SK-N-SH (cell line): ENCODE measurements around the gene RC3H2. TPM values are rescaled to one million over a fixed set of nuclear protein-coding genes. Genes with fewer than 3 reads are reported as not detected.

Experiments
- CTCF ChIA-PET: fragments of 300-600, 350-600 bp; formaldehyde crosslinking; extraction: SDS; loops from one replicate; lab custom pipeline; 2021; lab: Yijun Ruan, JAX
- POLR2A ChIA-PET: fragments of 350-600 bp; sonication (Branson Sonifier 250); formaldehyde crosslinking; extraction: SDS; loops from one replicate; lab custom pipeline; 2020; ENCODE audit warnings: antibody characterized with exemption, inconsistent platforms; lab: Yijun Ruan, JAX
- DNase-seq: peaks from one replicate; pipeline ENCODE4 v3.0.0; 2012
- H2AFZ ChIP-seq: fragments of 200-600 bp; sonication (generic); 2 replicates; pipeline ENCODE4 v1.8.1; 2016; ENCODE audit warnings: antibody characterized with exemption, mild to moderate bottlenecking, low read depth
- H3F3A ChIP-seq: fragments of 200-600 bp; sonication (generic); replicated peaks from 2 replicates; pipeline ENCODE3; 2016; ENCODE audit warnings: antibody characterized with exemption, mild to moderate bottlenecking; ENCODE audit not compliant: insufficient read depth
- H3K27ac ChIP-seq, 2 experiments: fragments of 200-500 bp in 1 of 2; fragments of 200-600 bp in 1 of 2; sonication (Bioruptor generic) in 1 of 2; sonication (generic), shearing (Covaris generic) in 1 of 2; 2 replicates each; pipeline versions ENCODE4 v1.5.1 to v1.6.1; 2014 to 2016; ENCODE audit warnings: low read depth in 2 of 2, inconsistent platforms in 1 of 2, low read length in 1 of 2, mild to moderate bottlenecking in 1 of 2, mixed read lengths in 1 of 2
- H3K27me3 ChIP-seq: fragments of 200-600 bp; sonication (generic), shearing (Covaris generic); 2 replicates; pipeline ENCODE4 v1.6.1; 2016; ENCODE audit warnings: mixed run types; ENCODE audit not compliant: insufficient read depth
- H3K36me3 ChIP-seq, 2 experiments: fragments of 200-500 bp in 1 of 2; fragments of 200-600 bp in 1 of 2; sonication (Bioruptor generic) in 1 of 2; sonication (generic) in 1 of 2; replicated peaks in 1 of 2; 2 replicates each; pipeline versions ENCODE3 to v1.5.1; 2014 to 2016; ENCODE audit warnings: low read length in 1 of 2, mild to moderate bottlenecking in 1 of 2; ENCODE audit not compliant: insufficient read depth in 2 of 2, control insufficient read depth in 1 of 2
- H3K4me1 ChIP-seq, 2 experiments: fragments of 200-500 bp in 1 of 2; fragments of 200-600 bp in 1 of 2; sonication (Bioruptor generic) in 1 of 2; sonication (generic), shearing (Covaris generic) in 1 of 2; 2 replicates each; pipeline versions ENCODE4 v1.5.1 to v1.6.1; 2014 to 2016; ENCODE audit warnings: low read depth in 1 of 2, low read length in 1 of 2, mixed run types in 1 of 2; ENCODE audit not compliant: insufficient read depth in 2 of 2, control insufficient read depth in 1 of 2
- H3K4me2 ChIP-seq: fragments of 200-600 bp; sonication (generic), shearing (Covaris generic); 2 replicates; pipeline ENCODE4 v1.6.1; 2017; ENCODE audit warnings: mixed run types
- H3K4me3 ChIP-seq, 2 experiments: fragments of 200-500 bp in 1 of 2; fragments of 200-600 bp in 1 of 2; sonication (Bioruptor generic) in 1 of 2; sonication (generic), shearing (Covaris generic) in 1 of 2; 2 replicates each; pipeline versions ENCODE4 v1.5.1 to v1.8.1; 2014 to 2016; ENCODE audit warnings: low read depth in 2 of 2, inconsistent platforms in 1 of 2, low read length in 1 of 2, mild to moderate bottlenecking in 1 of 2, mixed read lengths in 1 of 2, moderate library complexity in 1 of 2
- H3K79me2 ChIP-seq: fragments of 200-600 bp; sonication (generic); 2 replicates; pipeline ENCODE4 v1.8.1; 2017; ENCODE audit warnings: mild to moderate bottlenecking; ENCODE audit not compliant: insufficient read depth
- H3K9ac ChIP-seq: fragments of 200-600 bp; sonication (generic); 2 replicates; pipeline ENCODE4 v1.6.1; 2017; ENCODE audit warnings: mixed run types
- H3K9me2 ChIP-seq: fragments of 200-600 bp; sonication (generic); 2 replicates; pipeline ENCODE4 v1.6.1; 2017; ENCODE audit warnings: mixed run types
- H3K9me3 ChIP-seq: fragments of 200-600 bp; sonication (generic); 2 replicates; pipeline ENCODE4 v1.6.1; 2017; ENCODE audit warnings: mixed run types, mild to moderate bottlenecking, moderate library complexity
- H4K20me1 ChIP-seq: fragments of 200-600 bp; sonication (generic); 2 replicates; pipeline ENCODE4 v1.6.1; 2017; ENCODE audit warnings: mild to moderate bottlenecking, mixed run types; ENCODE audit not compliant: insufficient read depth
- EP300 ChIP-seq, 2 experiments: IDR thresholded peaks; 2 replicates each; pipeline versions ENCODE4 v1.4.0 to v1.6.1; 2012; ENCODE audit warnings: borderline replicate concordance in 1 of 2, low read depth in 1 of 2, low read length in 1 of 2
- EZH2phosphoT487 ChIP-seq: fragments of 200-600 bp; sonication (generic); IDR thresholded peaks from 2 replicates; pipeline ENCODE4 v1.6.1; 2017; ENCODE audit warnings: low read depth, mixed run types, mild to moderate bottlenecking, antibody characterized with exemption, moderate library complexity, borderline replicate concordance
- FOXJ3 ChIP-seq: sonication (generic); formaldehyde crosslinking; IDR thresholded peaks from 2 replicates; pipeline ENCODE4 v1.5.1; 2020; ENCODE audit warnings: mild to moderate bottlenecking, missing genetic modification reagents
- FOXM1 ChIP-seq: IDR thresholded peaks from 2 replicates; pipeline ENCODE4 v1.4.0; 2012; ENCODE audit warnings: low read depth, mild to moderate bottlenecking
- GATA2 ChIP-seq: sonication (generic); formaldehyde crosslinking; IDR thresholded peaks from 2 replicates; pipeline ENCODE4 v1.5.0; 2020; ENCODE audit warnings: mild to moderate bottlenecking, missing genetic modification reagents
- JUND ChIP-seq: IDR thresholded peaks from 2 replicates; pipeline ENCODE4 v1.4.0; 2012
- MXI1 ChIP-seq: IDR thresholded peaks from 2 replicates; pipeline ENCODE4 v1.6.1; 2012; ENCODE audit warnings: mild to moderate bottlenecking, low read depth, low read length, improper control_type of control experiment
- NFIC ChIP-seq: IDR thresholded peaks from 2 replicates; pipeline ENCODE4 v1.4.0; 2012; ENCODE audit warnings: borderline replicate concordance
- RCOR1 ChIP-seq: fragments of 150-350 bp; IDR thresholded peaks from 2 replicates; pipeline ENCODE4 v1.6.1; 2017; ENCODE audit warnings: antibody characterized with exemption, low read length
- SIN3A ChIP-seq: IDR thresholded peaks from 2 replicates; pipeline ENCODE4 v1.6.1; 2012; ENCODE audit warnings: low read depth, mild to moderate bottlenecking, low read length, moderate library complexity, borderline replicate concordance
- SMC3 ChIP-seq: IDR thresholded peaks from 2 replicates; pipeline ENCODE4 v1.6.1; 2012; ENCODE audit warnings: low read depth, low read length, improper control_type of control experiment
- TCF12 ChIP-seq: IDR thresholded peaks from 2 replicates; pipeline ENCODE4 v1.4.0; 2012
- USF2 ChIP-seq: fragments of 150-350 bp; IDR thresholded peaks from 2 replicates; pipeline ENCODE4 v1.6.1; 2017; ENCODE audit warnings: antibody characterized with exemption, low read length, low read depth, borderline replicate concordance
- WGBS: methylation state at CpG from one replicate; pipeline ENCODE4 v1.1.6; 2017; ENCODE audit warnings: low lambda C conversion rate; 5-methylcytosine and 5-hydroxymethylcytosine counted together
- polyA plus RNA-seq, 3 experiments: library from polyadenylated mRNA; depleted of rRNA; stranded (reverse); fragments of >200 nt; gene quantifications; 2 replicates each; pipeline ENCODE4 v1.2.3, GENCODE V29; 2012
- TF ChIP-seq, protein P1 (sequence below): IDR thresholded peaks from 2 replicates; pipeline ENCODE4 v1.4.0; 2012; ENCODE audit warnings: low read depth
- TF ChIP-seq, protein P2 (sequence below): fragments of 150-350 bp; IDR thresholded peaks from 2 replicates; pipeline ENCODE4 v1.6.1; 2016; ENCODE audit warnings: mild to moderate bottlenecking, low read depth, low read length
- TF ChIP-seq, protein P3 (sequence below): IDR thresholded peaks from 2 replicates; pipeline ENCODE4 v1.4.0; 2012; ENCODE audit warnings: low read depth, borderline replicate concordance
- TF ChIP-seq, protein P4 (sequence below): IDR thresholded peaks from 2 replicates; pipeline ENCODE4 v1.4.0; 2012; ENCODE audit warnings: low read depth, borderline replicate concordance
- TF ChIP-seq, protein P5 (sequence below): IDR thresholded peaks from 2 replicates; pipeline ENCODE4 v1.6.1; 2012; ENCODE audit warnings: mild to moderate bottlenecking, low read depth, low read length, moderate library complexity

The RC3H2 gene
- polyA plus RNA-seq, 1 of the 3 experiments (the other 2 are of a cell fraction): 12.4 TPM

GRCh38 chr9:122812736-122813135 lies 92.4 kb downstream of the RC3H2 start:
- 0 out of 2 replicates have a peak, but pooled peaks cover 3% of the 10 kb centered on the region for H3K79me2 ChIP-seq
- H3K9ac ChIP-seq: no peak overlapping the region
- no peak overlapping the region for H3K27ac ChIP-seq
- ChIA-PET POLR2A (no interaction called here), CTCF (interaction anchor here (1.2 to 9.9 kb wide), 2 partner anchors 349 to 714 kb away, joined by 3 to 77 read pairs; no protein-coding TSS in a partner anchor)
- H3K9me2 ChIP-seq: no peaks in the 10 kb centered on the region
- no peak overlapping the region for H3K4me2 ChIP-seq
- WGBS: 93% methylated on average over 3 of the region's 4 CpGs
- no peak overlapping the region for H2AFZ ChIP-seq
- H3K36me3 ChIP-seq: peaks cover 9 to 21% of the 10 kb centered on the region in 2 experiments
- no peaks in the 10 kb centered on the region for H3K9me3 ChIP-seq
- H3K4me1 ChIP-seq: peaks cover 0 to 5% of the 10 kb centered on the region in 2 experiments; a peak in 1 of 4 replicates
- no peaks in the 10 kb centered on the region for H3K27me3 ChIP-seq
- no peaks in the 10 kb centered on the region for H3F3A ChIP-seq
- DNase-seq: no peak
- H4K20me1 ChIP-seq: 0 out of 2 replicates have a peak, but pooled peaks cover 3% of the 10 kb centered on the region
- no peak overlapping the region for H3K4me3 ChIP-seq
- TF ChIP-seq TCF12 (no peak), RCOR1 (no peak), USF2 (no peak), FOXJ3 (CRISPR knock-in tag) (no peak), JUND (no peak), SMC3 (no peak), GATA2 (CRISPR knock-in tag) (no peak), FOXM1 (no peak), EP300 (IDR thresholded peaks at IDR 0.05; ENCODE audit: borderline replicate concordance in 1 of 2, low read depth in 1 of 2, low read length in 1 of 2) (no peak), EZH2phosphoT487 (no peak), SIN3A (no peak), MXI1 (no peak), NFIC (no peak)
- TF ChIP-seq, protein P1, sequence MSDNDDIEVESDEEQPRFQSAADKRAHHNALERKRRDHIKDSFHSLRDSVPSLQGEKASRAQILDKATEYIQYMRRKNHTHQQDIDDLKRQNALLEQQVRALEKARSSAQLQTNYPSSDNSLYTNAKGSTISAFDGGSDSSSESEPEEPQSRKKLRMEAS: no peak
- TF ChIP-seq, protein P2, sequence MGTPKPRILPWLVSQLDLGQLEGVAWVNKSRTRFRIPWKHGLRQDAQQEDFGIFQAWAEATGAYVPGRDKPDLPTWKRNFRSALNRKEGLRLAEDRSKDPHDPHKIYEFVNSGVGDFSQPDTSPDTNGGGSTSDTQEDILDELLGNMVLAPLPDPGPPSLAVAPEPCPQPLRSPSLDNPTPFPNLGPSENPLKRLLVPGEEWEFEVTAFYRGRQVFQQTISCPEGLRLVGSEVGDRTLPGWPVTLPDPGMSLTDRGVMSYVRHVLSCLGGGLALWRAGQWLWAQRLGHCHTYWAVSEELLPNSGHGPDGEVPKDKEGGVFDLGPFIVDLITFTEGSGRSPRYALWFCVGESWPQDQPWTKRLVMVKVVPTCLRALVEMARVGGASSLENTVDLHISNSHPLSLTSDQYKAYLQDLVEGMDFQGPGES: no peak
- TF ChIP-seq, protein P3, sequence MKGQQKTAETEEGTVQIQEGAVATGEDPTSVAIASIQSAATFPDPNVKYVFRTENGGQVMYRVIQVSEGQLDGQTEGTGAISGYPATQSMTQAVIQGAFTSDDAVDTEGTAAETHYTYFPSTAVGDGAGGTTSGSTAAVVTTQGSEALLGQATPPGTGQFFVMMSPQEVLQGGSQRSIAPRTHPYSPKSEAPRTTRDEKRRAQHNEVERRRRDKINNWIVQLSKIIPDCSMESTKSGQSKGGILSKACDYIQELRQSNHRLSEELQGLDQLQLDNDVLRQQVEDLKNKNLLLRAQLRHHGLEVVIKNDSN: no peak
- TF ChIP-seq, protein P4, sequence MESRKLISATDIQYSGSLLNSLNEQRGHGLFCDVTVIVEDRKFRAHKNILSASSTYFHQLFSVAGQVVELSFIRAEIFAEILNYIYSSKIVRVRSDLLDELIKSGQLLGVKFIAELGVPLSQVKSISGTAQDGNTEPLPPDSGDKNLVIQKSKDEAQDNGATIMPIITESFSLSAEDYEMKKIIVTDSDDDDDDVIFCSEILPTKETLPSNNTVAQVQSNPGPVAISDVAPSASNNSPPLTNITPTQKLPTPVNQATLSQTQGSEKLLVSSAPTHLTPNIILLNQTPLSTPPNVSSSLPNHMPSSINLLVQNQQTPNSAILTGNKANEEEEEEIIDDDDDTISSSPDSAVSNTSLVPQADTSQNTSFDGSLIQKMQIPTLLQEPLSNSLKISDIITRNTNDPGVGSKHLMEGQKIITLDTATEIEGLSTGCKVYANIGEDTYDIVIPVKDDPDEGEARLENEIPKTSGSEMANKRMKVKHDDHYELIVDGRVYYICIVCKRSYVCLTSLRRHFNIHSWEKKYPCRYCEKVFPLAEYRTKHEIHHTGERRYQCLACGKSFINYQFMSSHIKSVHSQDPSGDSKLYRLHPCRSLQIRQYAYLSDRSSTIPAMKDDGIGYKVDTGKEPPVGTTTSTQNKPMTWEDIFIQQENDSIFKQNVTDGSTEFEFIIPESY: no peak
- TF ChIP-seq, protein P5, sequence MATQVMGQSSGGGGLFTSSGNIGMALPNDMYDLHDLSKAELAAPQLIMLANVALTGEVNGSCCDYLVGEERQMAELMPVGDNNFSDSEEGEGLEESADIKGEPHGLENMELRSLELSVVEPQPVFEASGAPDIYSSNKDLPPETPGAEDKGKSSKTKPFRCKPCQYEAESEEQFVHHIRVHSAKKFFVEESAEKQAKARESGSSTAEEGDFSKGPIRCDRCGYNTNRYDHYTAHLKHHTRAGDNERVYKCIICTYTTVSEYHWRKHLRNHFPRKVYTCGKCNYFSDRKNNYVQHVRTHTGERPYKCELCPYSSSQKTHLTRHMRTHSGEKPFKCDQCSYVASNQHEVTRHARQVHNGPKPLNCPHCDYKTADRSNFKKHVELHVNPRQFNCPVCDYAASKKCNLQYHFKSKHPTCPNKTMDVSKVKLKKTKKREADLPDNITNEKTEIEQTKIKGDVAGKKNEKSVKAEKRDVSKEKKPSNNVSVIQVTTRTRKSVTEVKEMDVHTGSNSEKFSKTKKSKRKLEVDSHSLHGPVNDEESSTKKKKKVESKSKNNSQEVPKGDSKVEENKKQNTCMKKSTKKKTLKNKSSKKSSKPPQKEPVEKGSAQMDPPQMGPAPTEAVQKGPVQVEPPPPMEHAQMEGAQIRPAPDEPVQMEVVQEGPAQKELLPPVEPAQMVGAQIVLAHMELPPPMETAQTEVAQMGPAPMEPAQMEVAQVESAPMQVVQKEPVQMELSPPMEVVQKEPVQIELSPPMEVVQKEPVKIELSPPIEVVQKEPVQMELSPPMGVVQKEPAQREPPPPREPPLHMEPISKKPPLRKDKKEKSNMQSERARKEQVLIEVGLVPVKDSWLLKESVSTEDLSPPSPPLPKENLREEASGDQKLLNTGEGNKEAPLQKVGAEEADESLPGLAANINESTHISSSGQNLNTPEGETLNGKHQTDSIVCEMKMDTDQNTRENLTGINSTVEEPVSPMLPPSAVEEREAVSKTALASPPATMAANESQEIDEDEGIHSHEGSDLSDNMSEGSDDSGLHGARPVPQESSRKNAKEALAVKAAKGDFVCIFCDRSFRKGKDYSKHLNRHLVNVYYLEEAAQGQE: no peak
